Mesothelial cell of epicardium (in vitro differentiated cells): Measurements from ENCODE around the gene ARR3. TPM values are rescaled to one million over a fixed set of nuclear protein-coding genes. Genes with fewer than 3 reads are reported as not detected.

ENCODE experiments used
- DNase-seq, 2 experiments: peaks; one replicate each; pipeline ENCODE4 v3.0.0; 2021; ENCODE audit warnings: low spot score in 2 of 2; ENCODE audit not compliant: unreplicated experiment in 2 of 2
- H3K27ac Mint-ChIP-seq: 2 replicates; pipeline ENCODE4 v1.8.0; 2021; ENCODE audit warnings: mixed read lengths
- H3K27me3 Mint-ChIP-seq: 2 replicates; pipeline ENCODE4 v1.8.0; 2021; ENCODE audit warnings: low read depth, mixed read lengths
- H3K36me3 Mint-ChIP-seq: 2 replicates; pipeline ENCODE4 v1.8.0; 2021; ENCODE audit warnings: mixed read lengths
- H3K4me1 Mint-ChIP-seq: 2 replicates; pipeline ENCODE4 v1.8.0; 2021; ENCODE audit warnings: mixed read lengths
- H3K4me3 Mint-ChIP-seq: 2 replicates; pipeline ENCODE4 v1.8.0; 2021; ENCODE audit warnings: mild to moderate bottlenecking, moderate library complexity, mixed read lengths
- H3K9me3 Mint-ChIP-seq: 2 replicates; pipeline ENCODE4 v1.8.0; 2021; ENCODE audit warnings: mixed read lengths
- CTCF ChIP-seq: fragments of 200-600 bp; sonication (generic); IDR thresholded peaks from one replicate; pipeline ENCODE4 v1.5.0; 2021; ENCODE audit warnings: antibody characterized with exemption; ENCODE audit not compliant: unreplicated experiment
- total RNA-seq: library from RNA; stranded (reverse); gene quantifications from 3 replicates; pipeline ENCODE4 v1.2.1, GENCODE V29; 2021

ARR3 gene
- total RNA-seq, 1 donor from 2014 or later, result not detected

DNA sequence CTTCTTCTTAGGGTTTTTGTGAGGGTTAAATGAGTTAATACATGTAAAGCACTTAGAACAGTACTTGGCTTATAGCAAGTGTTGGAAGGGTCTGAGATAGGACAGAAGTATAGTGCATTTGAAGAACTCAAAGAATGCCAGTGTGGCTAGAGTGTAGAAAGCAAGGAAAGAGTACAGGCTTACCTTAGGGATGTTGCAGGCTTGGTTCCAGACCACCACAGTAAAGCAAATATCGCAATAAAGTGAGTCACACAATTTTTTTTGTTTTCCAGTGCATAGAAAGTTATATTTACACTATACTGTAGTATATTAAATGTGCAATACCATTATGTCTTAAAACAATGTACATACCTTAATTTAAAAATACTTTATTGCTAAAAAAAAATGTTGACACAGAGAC is 63.0 kb downstream of the ARR3 start:
- no peak for DNase-seq
- TF ChIP-seq CTCF, result no peak
- H3K4me3 Mint-ChIP-seq, result no peak overlapping the region

More for the DNA sequence above, 63.0 kb downstream of the ARR3 start:
- Mint-ChIP-seq H3K36me3 (peaks cover 1% of the 10 kb centered on the region), H3K4me1 (peaks cover 16% of the 10 kb centered on the region), H3K27me3 (no peaks in the 10 kb centered on the region), H3K27ac (no peak overlapping the region), H3K9me3 (peaks cover 23% of the 10 kb centered on the region)

Other genes with a start within 250 kb of the ARR3 start
- gene AWAT2, start 218.4 kb upstream of the ARR3 start, total RNA-seq, result not detected in 3 replicates
- gene OTUD6A, start 205.9 kb upstream of the ARR3 start, total RNA-seq, result not detected in 3 replicates
- 60.1 to 63.9 TPM (median 61.1 TPM) in 3 replicates for gene IGBP1, start 134.9 kb upstream of the ARR3 start, total RNA-seq
- not detected in 3 replicates for gene DGAT2L6, start 90.9 kb upstream of the ARR3 start, total RNA-seq
- gene AWAT1, start 33.7 kb upstream of the ARR3 start, total RNA-seq, result not detected in 3 replicates
- gene P2RY4, start 8.1 kb upstream of the ARR3 start, total RNA-seq, result 0.94 to 1.1 TPM (median 0.97 TPM) in 3 replicates
- gene RAB41, start 13.8 kb downstream of the ARR3 start, total RNA-seq, result not detected in 3 replicates
- gene PDZD11, start 21.6 kb downstream of the ARR3 start, total RNA-seq, result 32.1 to 34.8 TPM (median 32.5 TPM) in 3 replicates
- gene KIF4A, start 21.8 kb downstream of the ARR3 start, total RNA-seq, result 12.2 to 13.1 TPM (median 12.7 TPM) in 3 replicates
- 0.29 to 0.36 TPM (median 0.31 TPM) in 3 replicates for gene GDPD2, start 155.0 kb downstream of the ARR3 start, total RNA-seq
- gene DLG3, start 176.5 kb downstream of the ARR3 start, total RNA-seq, result 39.1 to 44.0 TPM (median 39.6 TPM) in 3 replicates